HEK293 (cell line): Measurements from ENCODE around the gene THAP2.

Experiments
- CTCF ChIA-PET: fragments of 350-600 bp; formaldehyde crosslinking; extraction: SDS; loops from one replicate; lab custom pipeline; 2021; ENCODE audit warnings: antibody characterized with exemption; lab: Yijun Ruan, JAX
- POLR2A ChIA-PET: fragments of 300-600 bp; formaldehyde crosslinking; extraction: SDS; loops from one replicate; lab custom pipeline; 2020; ENCODE audit warnings: antibody characterized with exemption, inconsistent platforms; lab: Yijun Ruan, JAX
- H3K27ac ChIP-seq: fragments of 200-500 bp; sonication (Bioruptor generic); 2 replicates; pipeline ENCODE4 v1.5.1; 2014; ENCODE audit warnings: low read depth, low read length, control low read depth, inconsistent platforms; ENCODE audit errors: extremely low read depth
- H3K36me3 ChIP-seq, 2 experiments: fragments of 200-500 bp in 1 of 2; sonication (Bioruptor generic) in 1 of 2; 1 replicate in 1 of 2; 2 replicates in 1 of 2; pipeline ENCODE4 v1.5.1; 2014 to 2017; ENCODE audit warnings: inconsistent platforms in 2 of 2, low read length in 2 of 2; ENCODE audit not compliant: control insufficient read depth in 2 of 2, insufficient read depth in 1 of 2
- H3K4me1 ChIP-seq: fragments of 200-500 bp; sonication (Bioruptor generic); 2 replicates; pipeline ENCODE4 v1.5.1; 2014; ENCODE audit warnings: mild to moderate bottlenecking, low read length, inconsistent platforms; ENCODE audit not compliant: control insufficient read depth, insufficient read depth
- H3K4me3 ChIP-seq: 2 replicates; pipeline ENCODE4 v1.5.1; 2011; ENCODE audit warnings: low read depth, mild to moderate bottlenecking, control low read depth, low read length, moderate library complexity
- H3K9me3 ChIP-seq: fragments of 200-500 bp; sonication (Bioruptor generic); 2 replicates; pipeline ENCODE4 v1.5.1; 2014; ENCODE audit warnings: low read depth, low read length, inconsistent platforms; ENCODE audit not compliant: control insufficient read depth, insufficient read depth
- AEBP2 ChIP-seq: fragments of 450-650 bp; formaldehyde crosslinking; IDR thresholded peaks from 2 replicates; pipeline ENCODE4 v1.5.1; 2016; ENCODE audit warnings: missing biosample characterization, missing genetic modification characterization, borderline replicate concordance
- KLF1 ChIP-seq: fragments of 450-650 bp; formaldehyde crosslinking; IDR thresholded peaks from 2 replicates; pipeline ENCODE4 v1.5.1; 2016; ENCODE audit warnings: missing biosample characterization, missing genetic modification characterization
- OSR2 ChIP-seq: fragments of 450-650 bp; formaldehyde crosslinking; IDR thresholded peaks from 2 replicates; pipeline ENCODE4 v1.5.1; 2016; ENCODE audit warnings: missing biosample characterization, missing genetic modification characterization
- TSHZ1 ChIP-seq: fragments of 450-650 bp; formaldehyde crosslinking; IDR thresholded peaks from 2 replicates; pipeline ENCODE4 v1.5.1; 2016; ENCODE audit warnings: missing biosample characterization, missing genetic modification characterization, borderline replicate concordance
- ZBTB44 ChIP-seq: fragments of 450-650 bp; IDR thresholded peaks from 2 replicates; pipeline ENCODE4 v1.5.1; 2018; ENCODE audit warnings: missing biosample characterization, mild to moderate bottlenecking, missing genetic modification characterization
- ZNF146 ChIP-seq: fragments of 450-650 bp; formaldehyde crosslinking; IDR thresholded peaks from 2 replicates; pipeline ENCODE4 v1.5.1; 2016; ENCODE audit warnings: missing biosample characterization, missing genetic modification characterization
- ZNF18 ChIP-seq: fragments of 450-650 bp; formaldehyde crosslinking; IDR thresholded peaks from 2 replicates; pipeline ENCODE4 v1.5.1; 2016; ENCODE audit warnings: missing biosample characterization, missing genetic modification characterization
- ZNF280C ChIP-seq: fragments of 450-650 bp; formaldehyde crosslinking; IDR thresholded peaks from 2 replicates; pipeline ENCODE4 v1.5.1; 2016; ENCODE audit warnings: missing biosample characterization, missing genetic modification characterization
- ZNF335 ChIP-seq: fragments of 450-650 bp; formaldehyde crosslinking; conservative IDR thresholded peaks from 2 replicates; pipeline ENCODE4 v1.5.1; 2016; ENCODE audit warnings: missing biosample characterization, missing genetic modification characterization
- ZNF341 ChIP-seq: fragments of 450-650 bp; formaldehyde crosslinking; IDR thresholded peaks from 2 replicates; pipeline ENCODE4; 2016; ENCODE audit warnings: low read depth, missing biosample characterization, missing genetic modification characterization
- ZNF391 ChIP-seq: fragments of 450-650 bp; formaldehyde crosslinking; IDR thresholded peaks from 2 replicates; pipeline ENCODE4 v1.5.1; 2016; ENCODE audit warnings: low read depth, missing biosample characterization, missing genetic modification characterization, borderline replicate concordance
- ZNF488 ChIP-seq: fragments of 450-650 bp; formaldehyde crosslinking; IDR thresholded peaks from 2 replicates; pipeline ENCODE4 v1.5.1; 2016; ENCODE audit warnings: missing biosample characterization, missing genetic modification characterization
- ZNF571 ChIP-seq: fragments of 450-650 bp; formaldehyde crosslinking; IDR thresholded peaks from 2 replicates; pipeline ENCODE4 v1.5.0; 2017; ENCODE audit warnings: missing biosample characterization, missing genetic modification characterization
- ZNF621 ChIP-seq: fragments of 450-650 bp; formaldehyde crosslinking; IDR thresholded peaks from 2 replicates; pipeline ENCODE4 v1.5.1; 2017; ENCODE audit warnings: missing biosample characterization, missing genetic modification characterization
- ZNF76 ChIP-seq: fragments of 450-650 bp; formaldehyde crosslinking; IDR thresholded peaks from 2 replicates; pipeline ENCODE4; 2016; ENCODE audit warnings: low read depth, missing biosample characterization, missing genetic modification characterization, borderline replicate concordance
- ZXDB ChIP-seq: fragments of 450-650 bp; formaldehyde crosslinking; IDR thresholded peaks from 2 replicates; pipeline ENCODE4 v1.5.1; 2016; ENCODE audit warnings: missing biosample characterization, missing genetic modification characterization

Gene THAP2

GRCh38 chr12:71719647-71720370, 55.7 kb downstream of the THAP2 start:
- POLR2A ChIA-PET: no interaction called here

More at GRCh38 chr12:71719647-71720370, 55.7 kb downstream of the THAP2 start:
- Histone ChIP-seq H3K4me1 (no peaks in the 10 kb centered on the region), H3K27ac (no peak overlapping the region), H3K36me3 (no peaks in the 10 kb centered on the region), H3K9me3 (no peaks in the 10 kb centered on the region), H3K4me3 (no peak overlapping the region)
- CTCF ChIA-PET: interaction anchor here (0.5 to 1.7 kb wide), 2 partner anchors 27 to 1015 kb away, joined by 3 to 4 read pairs; no protein-coding TSS in a partner anchor
- TF ChIP-seq OSR2 (no peak), AEBP2 (tag by site-specific recombination) (no peak), TSHZ1 (tag by site-specific recombination) (no peak), ZXDB (tag by site-specific recombination) (no peak), KLF1 (tag by site-specific recombination) (no peak), ZNF146 (no peak), ZBTB44 (tag by site-specific recombination) (no peak), ZNF341 (tag by site-specific recombination) (no peak), ZNF391 (tag by site-specific recombination) (no peak), ZNF335 (tag by site-specific recombination) (no peak), ZNF280C (tag by site-specific recombination) (no peak), ZNF76 (tag by site-specific recombination) (no peak), ZNF571 (tag by site-specific recombination) (no peak), ZNF18 (no peak), ZNF621 (no peak), ZNF488 (no peak)
